GM19035 (cell line): ENCODE results near the gene PPP1R12B.
"Not testable (repeated sequence)": the region's sequence is repeated elsewhere in the genome, so short reads cannot be mapped to it uniquely, and the experiment has no call there.

Source experiments
- ATAC-seq: cut with Tn5 transposase; IDR thresholded peaks from one replicate; pipeline ENCODE4 v1.9.1; 2021; ENCODE audit not compliant: unreplicated experiment

PPP1R12B gene

GRCh38 chr1:202343652-202344349, 4.7 kb upstream of the PPP1R12B start:
- no peak for ATAC-seq

- ATAC-seq = no peak
Observed at GRCh38 chr1:202348005-202348508, 442 bp upstream of the PPP1R12B start.

- peak; percentile 7 for ATAC-seq
Observed at GRCh38 chr1:202349206-202349928, 868 bp downstream of the PPP1R12B start.

DNA sequence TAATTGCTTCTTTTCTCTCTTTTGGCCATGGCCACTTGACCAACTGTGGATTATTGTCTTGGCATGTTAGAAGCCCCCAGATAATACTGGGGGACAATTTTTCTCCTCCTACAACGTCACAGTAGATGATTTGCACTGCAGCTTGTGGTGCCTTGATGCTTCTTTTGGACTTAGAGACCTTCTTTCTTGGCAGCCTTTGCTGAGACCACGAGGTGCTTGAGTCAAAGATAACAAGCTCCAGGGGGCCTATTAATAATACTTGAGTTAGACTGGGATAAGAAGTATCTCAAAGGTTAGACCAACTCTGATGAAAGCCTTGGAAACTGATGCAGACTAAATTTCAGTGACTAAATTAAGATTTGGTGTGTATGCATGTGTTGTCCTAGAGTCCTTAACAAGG, 3.2 kb downstream of the PPP1R12B start:
- ATAC-seq = no peak

DNA sequence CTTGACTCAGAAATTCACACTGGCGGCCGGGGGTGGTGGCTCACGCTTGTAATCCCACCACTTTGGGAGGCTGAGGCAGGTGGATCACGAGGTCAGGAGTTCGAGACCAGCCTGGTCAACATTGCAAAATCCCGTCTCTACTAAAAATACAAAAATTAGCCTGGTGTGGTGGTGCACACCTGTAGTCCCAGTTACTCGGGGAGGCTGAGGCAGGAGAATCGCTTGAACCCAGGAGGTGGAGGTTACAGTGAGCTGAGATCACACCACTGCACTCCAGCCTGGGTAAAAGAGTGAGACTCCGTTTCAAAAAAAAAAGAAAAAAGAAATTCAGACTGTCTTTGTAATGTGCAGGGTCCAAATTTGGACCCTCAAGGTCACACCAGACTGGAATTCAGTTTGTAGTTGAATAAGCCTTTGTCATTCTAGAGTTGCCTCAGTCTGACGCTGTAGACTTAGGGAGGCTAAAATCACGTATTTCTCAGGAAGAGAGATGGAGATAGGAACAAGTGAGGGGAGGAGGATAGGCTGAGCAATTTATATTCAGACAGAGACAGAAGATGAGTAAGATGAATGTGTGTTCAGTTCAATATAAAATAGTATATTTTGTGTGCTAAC, 4.2 kb downstream of the PPP1R12B start:
- not testable (repeated sequence) for ATAC-seq

DNA sequence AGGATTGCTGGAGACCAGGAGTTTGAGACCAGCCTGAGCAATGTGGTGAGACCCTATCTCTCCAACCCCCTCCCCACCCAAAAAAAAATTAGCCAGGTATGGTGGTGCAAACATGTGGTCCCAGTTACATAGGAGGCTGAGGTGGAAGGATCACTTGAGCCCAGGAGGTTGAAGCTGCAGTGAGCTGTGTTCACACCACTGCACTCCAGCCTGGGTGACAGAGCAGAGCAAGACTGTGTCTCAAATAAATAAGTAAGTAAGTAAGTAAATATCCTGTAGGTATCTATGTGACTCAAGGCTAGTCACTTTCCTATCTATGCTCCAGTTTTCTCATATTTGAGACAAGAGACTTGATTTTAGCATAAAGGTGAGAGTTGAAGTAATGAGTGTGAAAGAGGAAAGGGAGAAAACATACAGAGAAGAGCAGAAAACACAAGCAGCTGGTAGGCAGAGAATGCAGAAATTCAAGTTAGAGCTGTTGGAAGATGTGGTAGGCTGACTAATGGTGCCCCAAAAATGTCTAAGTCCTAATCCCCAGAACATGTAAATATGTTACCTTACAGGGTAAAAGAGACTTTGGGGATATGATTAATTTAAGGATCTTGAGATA, 7.5 kb downstream of the PPP1R12B start:
- ATAC-seq = no peak

DNA sequence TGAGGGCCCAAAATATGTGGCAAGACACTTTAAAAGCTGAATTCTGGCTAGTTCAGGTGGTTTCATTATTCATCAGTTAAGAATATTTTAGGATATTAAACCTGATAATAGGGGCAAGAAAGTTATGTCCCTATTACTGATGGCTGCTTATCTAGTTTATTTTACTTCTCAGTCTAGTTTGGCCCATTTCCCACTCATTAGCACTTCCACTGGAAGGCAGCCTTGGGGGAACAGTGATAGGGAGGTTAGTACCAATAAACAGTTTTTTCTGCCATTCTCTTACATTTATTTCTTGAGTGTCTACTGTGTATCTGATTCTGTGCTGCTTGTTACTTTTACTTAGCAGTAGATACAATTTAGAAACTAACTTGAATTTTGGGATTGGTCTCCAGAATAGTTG, 9.0 kb downstream of the PPP1R12B start:
- no peak for ATAC-seq

- no peak for ATAC-seq
Observed at GRCh38 chr1:202361224-202361623, 12.7 kb downstream of the PPP1R12B start.

DNA sequence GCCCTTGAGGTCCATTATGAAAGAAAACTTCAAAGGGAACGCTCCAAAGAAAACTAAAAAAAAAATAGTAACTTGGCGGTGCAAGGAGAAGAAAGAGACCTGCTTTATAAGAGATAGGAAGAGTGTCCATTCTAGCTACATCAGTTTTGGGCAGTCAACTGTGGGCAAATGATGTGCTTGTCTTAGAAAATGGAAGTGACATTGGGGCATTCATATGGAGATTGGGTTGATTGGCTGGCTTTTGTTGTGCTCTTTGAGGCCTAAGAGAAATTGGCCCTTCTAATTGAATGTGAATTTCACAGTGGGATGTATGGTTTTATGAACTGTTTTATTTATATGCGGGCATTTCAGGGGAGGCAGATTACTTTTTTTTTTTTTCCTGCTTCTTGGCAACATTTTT, 13.2 kb downstream of the PPP1R12B start:
- no peak for ATAC-seq

GRCh38 chr1:202362212-202362611, 13.7 kb downstream of the PPP1R12B start:
- no peak for ATAC-seq

DNA sequence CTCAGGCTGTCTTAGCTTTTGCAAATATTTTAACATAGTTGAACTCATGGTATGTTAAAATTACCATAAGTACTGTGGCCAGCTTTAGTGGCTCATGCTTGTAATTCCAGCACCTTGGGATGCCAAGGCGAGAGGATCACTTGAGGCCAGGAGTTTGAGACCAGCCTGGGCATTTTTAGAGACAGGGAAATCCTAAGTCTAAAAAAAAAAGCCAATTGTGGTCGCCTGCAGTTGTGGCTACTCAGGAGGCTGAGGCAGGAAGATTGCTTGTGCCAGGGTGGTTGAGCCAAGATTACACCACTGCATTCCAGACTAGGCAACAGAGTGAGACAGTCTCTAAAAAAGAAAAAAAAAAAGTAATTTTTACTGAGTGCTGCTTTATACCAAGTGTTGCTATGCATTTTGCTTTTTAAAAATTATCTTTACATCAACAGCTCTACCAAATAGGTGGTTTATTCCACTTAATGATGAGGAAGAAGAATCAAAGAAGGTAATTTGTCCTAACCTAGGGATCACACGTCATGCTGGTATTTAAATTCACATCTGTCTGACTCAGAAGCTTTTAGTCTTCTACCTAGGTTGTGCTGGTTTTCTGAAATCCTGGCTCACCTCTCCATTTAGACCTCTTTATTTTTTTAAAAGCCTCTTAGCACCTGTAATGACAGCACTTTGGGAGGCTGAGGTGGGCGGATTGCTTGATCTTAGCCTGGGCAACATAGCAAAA, 16.8 kb downstream of the PPP1R12B start:
- no peak for ATAC-seq

DNA sequence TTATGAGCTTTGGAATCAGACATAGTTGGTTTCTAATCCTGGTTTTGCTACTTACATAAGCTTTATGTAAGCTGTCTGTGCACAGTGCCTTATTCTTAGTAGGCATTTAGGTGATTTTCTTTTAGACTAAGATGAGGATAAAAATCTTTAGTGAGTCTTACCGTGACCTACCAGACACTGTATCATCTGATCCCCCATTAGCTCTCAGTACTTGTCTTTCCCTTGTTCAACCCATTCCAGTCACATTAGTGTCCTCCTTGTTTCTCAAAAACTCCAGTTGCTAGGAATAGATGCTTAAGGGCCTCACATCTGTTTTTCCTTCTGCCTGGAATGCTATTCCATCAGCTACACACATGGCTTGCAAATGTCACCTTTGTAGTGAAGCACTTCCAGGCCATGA, 18.8 kb downstream of the PPP1R12B start:
- no peak for ATAC-seq

DNA sequence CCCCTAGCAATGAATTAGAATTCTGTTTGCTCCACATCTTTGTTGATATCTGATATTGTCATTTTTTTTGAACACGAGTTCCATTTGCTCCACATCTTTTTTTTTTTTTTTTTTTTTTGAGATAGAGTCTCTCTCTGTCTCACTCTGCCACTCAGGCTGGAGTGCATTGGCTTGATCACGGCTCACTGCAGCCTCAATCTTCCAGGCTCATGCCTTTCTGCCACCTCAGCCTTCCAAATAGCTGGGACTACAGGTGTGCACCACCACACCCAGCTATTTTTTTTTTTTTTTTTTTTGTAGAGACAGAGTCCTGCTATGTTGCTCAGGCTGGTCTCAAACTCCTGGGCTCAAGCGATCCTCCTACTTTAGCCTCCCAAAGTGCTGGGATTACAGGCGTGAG, 22.4 kb downstream of the PPP1R12B start:
- not testable (repeated sequence) for ATAC-seq

DNA sequence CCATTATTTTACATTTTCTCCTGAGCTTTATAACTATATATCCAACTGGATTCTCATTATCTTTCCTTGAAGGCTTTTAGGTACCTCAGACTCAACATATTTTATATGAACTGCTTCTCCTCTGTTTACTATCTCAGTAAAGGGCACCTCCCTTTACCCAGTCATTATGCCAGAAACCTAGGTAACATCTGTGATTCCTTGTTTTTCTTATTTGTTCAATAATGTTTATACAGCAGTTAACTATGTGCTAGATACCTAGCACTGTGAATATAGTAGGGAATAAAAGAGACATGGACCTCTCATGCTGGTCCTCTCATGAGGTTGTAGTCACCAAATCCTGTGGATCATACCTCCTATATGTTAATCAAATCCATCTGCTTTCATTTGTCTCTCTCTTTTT, 25.6 kb downstream of the PPP1R12B start:
- no peak for ATAC-seq

DNA sequence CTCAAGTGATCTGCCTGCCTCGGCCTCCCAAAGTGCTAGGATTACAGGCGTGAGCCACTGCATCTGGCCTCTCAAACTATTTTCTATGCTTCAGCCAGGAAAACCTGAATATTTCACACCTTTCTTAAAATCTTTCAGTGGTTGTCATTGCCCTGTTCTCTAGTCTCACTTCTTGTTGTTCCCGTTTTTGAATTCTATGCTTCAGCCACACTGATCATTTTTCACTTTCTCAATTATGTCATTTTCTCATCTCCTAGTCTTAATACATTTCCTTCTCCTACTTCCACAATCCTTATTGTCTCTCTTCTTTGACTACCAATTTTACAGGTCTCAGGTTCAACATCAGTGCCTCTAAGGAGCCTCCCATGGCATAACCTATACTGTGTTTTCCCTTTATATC, 26.7 kb downstream of the PPP1R12B start:
- ATAC-seq = not testable (repeated sequence)

- no peak for ATAC-seq
Observed at GRCh38 chr1:202376247-202376646, 27.7 kb downstream of the PPP1R12B start.

GRCh38 chr1:202379884-202380529, 31.5 kb downstream of the PPP1R12B start:
- not testable (repeated sequence) for ATAC-seq

GRCh38 chr1:202380535-202380934, 32.0 kb downstream of the PPP1R12B start:
- not testable (repeated sequence) for ATAC-seq

- not testable (repeated sequence) for ATAC-seq
Observed at GRCh38 chr1:202381867-202382266, 33.4 kb downstream of the PPP1R12B start.

GRCh38 chr1:202395831-202396230, 47.3 kb downstream of the PPP1R12B start:
- ATAC-seq = not testable (repeated sequence)
